H9 (cell line): ENCODE results near the gene LIMK2. TPM values are rescaled to one million over a fixed set of nuclear protein-coding genes. Genes with fewer than 3 reads are reported as not detected.

ENCODE experiments used
- DNase-seq: peaks from one replicate; pipeline ENCODE4 v3.0.0-alpha.2; 2017
- H2AFZ ChIP-seq: one replicate; pipeline ENCODE4 v1.6.1; 2013; ENCODE audit warnings: mild to moderate bottlenecking, low read length, control low read depth, moderate library complexity
- H2AK5ac ChIP-seq: 2 replicates; pipeline ENCODE4 v1.6.1; 2013; ENCODE audit warnings: low read length, control low read depth, mixed read lengths; ENCODE audit not compliant: insufficient read length
- H2BK120ac ChIP-seq: one replicate; pipeline ENCODE4 v1.6.1; 2013; ENCODE audit warnings: low read depth, mild to moderate bottlenecking, low read length, control low read depth, inconsistent platforms; ENCODE audit not compliant: poor library complexity, severe bottlenecking
- H2BK12ac ChIP-seq: 2 replicates; pipeline ENCODE4 v1.6.1; 2013; ENCODE audit warnings: low read length, control low read depth, mixed read lengths, low read depth; ENCODE audit not compliant: insufficient read length
- H2BK15ac ChIP-seq: 2 replicates; pipeline ENCODE4 v1.6.1; 2013; ENCODE audit warnings: low read depth, low read length, control low read depth
- H2BK20ac ChIP-seq: one replicate; pipeline ENCODE4 v1.6.1; 2013; ENCODE audit warnings: low read depth, mild to moderate bottlenecking, low read length, control low read depth, inconsistent platforms; ENCODE audit not compliant: poor library complexity, severe bottlenecking
- H2BK5ac ChIP-seq: 2 replicates; pipeline ENCODE4 v1.6.1; 2013; ENCODE audit warnings: low read length, control low read depth, mixed read lengths; ENCODE audit not compliant: insufficient read length
- H3K14ac ChIP-seq: 2 replicates; pipeline ENCODE4 v1.6.1; 2013; ENCODE audit warnings: low read length, control low read depth; ENCODE audit not compliant: insufficient read depth
- H3K18ac ChIP-seq: 2 replicates; pipeline ENCODE4 v1.6.1; 2013; ENCODE audit warnings: low read depth, mild to moderate bottlenecking, mixed read lengths, low read length, control low read depth; ENCODE audit not compliant: insufficient read length
- H3K23ac ChIP-seq: 2 replicates; pipeline ENCODE4 v1.6.1; 2013; ENCODE audit warnings: low read length, control low read depth, mixed read lengths, low read depth; ENCODE audit not compliant: insufficient read length
- H3K23me2 ChIP-seq: 2 replicates; pipeline ENCODE4 v1.6.1; 2013; ENCODE audit warnings: low read depth, mild to moderate bottlenecking, mixed read lengths, low read length, control low read depth; ENCODE audit not compliant: insufficient read length, poor library complexity, severe bottlenecking
- H3K27ac ChIP-seq: 2 replicates; pipeline ENCODE4 v1.5.1; 2013; ENCODE audit warnings: low read length, control low read depth, mixed read lengths, low read depth; ENCODE audit not compliant: insufficient read length
- H3K27me3 ChIP-seq: 2 replicates; pipeline ENCODE4 v1.6.1; 2013; ENCODE audit warnings: low read length, control low read depth, inconsistent platforms; ENCODE audit not compliant: insufficient read depth
- H3K4ac ChIP-seq: 2 replicates; pipeline ENCODE4 v1.6.1; 2013; ENCODE audit warnings: low read depth, mild to moderate bottlenecking, control low read depth, inconsistent platforms, low read length, moderate library complexity
- H3K4me1 ChIP-seq: 2 replicates; pipeline ENCODE4 v1.6.1; 2013; ENCODE audit warnings: low read length, control low read depth, inconsistent platforms; ENCODE audit not compliant: insufficient read depth
- H3K4me2 ChIP-seq: 2 replicates; pipeline ENCODE4 v1.6.1; 2013; ENCODE audit warnings: low read length, control low read depth, mixed read lengths; ENCODE audit not compliant: insufficient read length, insufficient read depth
- H3K56ac ChIP-seq: 2 replicates; pipeline ENCODE4 v1.6.1; 2013; ENCODE audit warnings: low read depth, mild to moderate bottlenecking, mixed read lengths, low read length, control low read depth; ENCODE audit not compliant: insufficient read length
- H3K79me1 ChIP-seq: 2 replicates; pipeline ENCODE4 v1.6.1; 2013; ENCODE audit warnings: low read depth, mild to moderate bottlenecking, moderate library complexity, low read length, control low read depth, inconsistent platforms; ENCODE audit not compliant: insufficient read depth, poor library complexity, severe bottlenecking
- H3K79me2 ChIP-seq: 2 replicates; pipeline ENCODE4 v1.6.1; 2013; ENCODE audit warnings: low read length, control low read depth, inconsistent platforms; ENCODE audit not compliant: insufficient read depth
- H3K9ac ChIP-seq: 2 replicates; pipeline ENCODE4 v1.6.1; 2013; ENCODE audit warnings: low read length, control low read depth, mixed read lengths; ENCODE audit not compliant: insufficient read length; ENCODE audit errors: extremely low read depth
- H3K9me3 ChIP-seq: one replicate; pipeline ENCODE4 v1.6.1; 2013; ENCODE audit warnings: low read depth, low read length, inconsistent platforms; ENCODE audit not compliant: control insufficient read depth
- H3T11ph ChIP-seq: one replicate; pipeline ENCODE4 v1.6.1; 2013; ENCODE audit warnings: mild to moderate bottlenecking, low read length, control low read depth, inconsistent platforms
- H4K20me1 ChIP-seq: one replicate; pipeline ENCODE4 v1.6.1; 2013; ENCODE audit not compliant: control insufficient read depth, insufficient read length, insufficient read depth
- H4K5ac ChIP-seq: 2 replicates; pipeline ENCODE4 v1.6.1; 2013; ENCODE audit warnings: low read depth, mild to moderate bottlenecking, mixed read lengths, low read length, control low read depth; ENCODE audit not compliant: insufficient read length
- H4K8ac ChIP-seq: replicated peaks from 2 replicates; pipeline ENCODE4 v1.6.1; 2013; ENCODE audit warnings: low read length, control low read depth, mixed read lengths, low read depth; ENCODE audit not compliant: insufficient read length
- H4K91ac ChIP-seq: 2 replicates; pipeline ENCODE4 v1.6.1; 2013; ENCODE audit warnings: low read depth, mild to moderate bottlenecking, moderate library complexity, mixed read lengths, low read length, control low read depth; ENCODE audit not compliant: insufficient read length
- H3K27ac Mint-ChIP-seq, 3 experiments: 2 replicates in 2 of 3; 3 replicates in 1 of 3; pipeline ENCODE4 v1.8.0; 2020 to 2021; ENCODE audit warnings: mixed read lengths in 3 of 3, mild to moderate bottlenecking in 1 of 3, moderate library complexity in 1 of 3
- H3K27me3 Mint-ChIP-seq: 2 replicates; pipeline ENCODE4 v1.8.0; 2021; ENCODE audit warnings: low read depth, mild to moderate bottlenecking, moderate library complexity, mixed read lengths
- H3K36me3 Mint-ChIP-seq, 3 experiments: 2 replicates in 2 of 3; 3 replicates in 1 of 3; pipeline ENCODE4 v1.8.0; 2020 to 2021; ENCODE audit warnings: low read depth in 3 of 3, mixed read lengths in 3 of 3; ENCODE audit not compliant: insufficient read depth in 1 of 3
- H3K4me1 Mint-ChIP-seq, 2 experiments: 2 replicates each; pipeline ENCODE4 v1.8.0; 2020; ENCODE audit warnings: mixed read lengths in 2 of 2
- H3K4me3 Mint-ChIP-seq, 2 experiments: 2 replicates in 1 of 2; 3 replicates in 1 of 2; pipeline ENCODE4 v1.8.0; 2020 to 2021; ENCODE audit warnings: mild to moderate bottlenecking in 2 of 2, mixed read lengths in 2 of 2, moderate library complexity in 1 of 2
- H3K9me3 Mint-ChIP-seq, 2 experiments: 2 replicates in 1 of 2; 3 replicates in 1 of 2; pipeline ENCODE4 v1.8.0; 2020; ENCODE audit warnings: mild to moderate bottlenecking in 2 of 2, mixed read lengths in 2 of 2, moderate library complexity in 1 of 2
- CTCF ChIP-seq: fragments of 200-600 bp; sonication (generic); conservative IDR thresholded peaks from 3 replicates; pipeline ENCODE4 v1.8.0; 2021; ENCODE audit warnings: antibody characterized with exemption, mild to moderate bottlenecking
- WGBS: extraction: QIAGEN DNeasy Blood & Tissue Kit; methylation state at CpG from one replicate; pipeline ENCODE4 v1.1.7; 2013; ENCODE audit warnings: missing lambda C conversion rate, low lambda C conversion rate, mixed read lengths; ENCODE audit not compliant: insufficient read length; ENCODE audit errors: extremely low coverage; 5-methylcytosine and 5-hydroxymethylcytosine counted together
- total RNA-seq: library from RNA; stranded (reverse); gene quantifications from 2 replicates; pipeline ENCODE4 v1.2.1, GENCODE V29; 2021

The LIMK2 gene
- total RNA-seq, 1 experiment from 2014 or later: 51.3 TPM

DNA sequence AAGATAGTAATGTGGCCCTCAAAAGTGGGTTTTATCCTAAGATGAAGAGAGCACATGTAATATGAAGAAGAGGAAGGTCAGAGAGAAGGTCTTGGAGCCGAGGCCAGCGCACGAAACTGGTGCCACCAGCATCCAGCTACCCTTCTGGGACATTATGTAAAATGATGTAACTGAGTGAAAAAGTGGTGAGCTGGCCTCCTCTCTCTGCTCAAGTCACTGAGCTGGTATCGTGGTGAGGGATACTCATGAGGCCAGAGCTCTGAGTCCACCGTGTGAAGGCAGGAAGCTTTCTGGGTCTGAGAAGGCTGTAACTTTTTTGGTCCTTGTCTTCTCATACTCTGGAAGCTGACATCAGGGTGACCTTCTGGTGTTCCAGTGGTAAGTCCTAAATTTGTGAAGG lies 27.0 kb upstream of the LIMK2 start:
- Histone ChIP-seq H3K56ac (no peak overlapping the region), H2BK15ac (no peak overlapping the region), H2BK5ac (no peak overlapping the region), H3K18ac (no peak overlapping the region), H3T11ph (no peak overlapping the region), H2AK5ac (no peak overlapping the region), H3K9me3 (no peaks in the 10 kb centered on the region), H2BK20ac (no peak overlapping the region), H3K23ac (no peak overlapping the region), H4K91ac (no peak overlapping the region), H3K4ac (no peak overlapping the region), H3K4me1 (no peaks in the 10 kb centered on the region), H3K14ac (no peak overlapping the region), H4K5ac (no peak overlapping the region), H3K23me2 (no peaks in the 10 kb centered on the region), H4K8ac (no peak overlapping the region), H3K79me2 (no peaks in the 10 kb centered on the region), H2AFZ (no peak overlapping the region), H3K79me1 (peaks cover 6% of the 10 kb centered on the region), H2BK120ac (no peak overlapping the region), H4K20me1 (no peaks in the 10 kb centered on the region), H3K27me3 (no peaks in the 10 kb centered on the region), H3K9ac (no peak overlapping the region), H3K27ac (no peak overlapping the region), H2BK12ac (no peak overlapping the region), H3K4me2 (no peak overlapping the region)
- Mint-ChIP-seq H3K27ac (no peak overlapping the region), H3K36me3 (peaks cover 16 to 41% (median 27%) of the 10 kb centered on the region in 3 experiments), H3K4me3 (no peak overlapping the region), H3K9me3 (peaks cover 11% of the 10 kb centered on the region in 2 experiments), H3K27me3 (no peaks in the 10 kb centered on the region), H3K4me1 (no peaks in the 10 kb centered on the region)
- TF ChIP-seq CTCF: no peak
- WGBS: no CpG with 5 or more reads among the region's 5 CpGs
- DNase-seq: no peak
